ENCODE data around the gene PPP1R14C. TPM values are rescaled to one million over a fixed set of nuclear protein-coding genes. Genes with fewer than 3 reads are reported as not detected.

The PPP1R14C gene
- total and polyA plus RNA-seq, 2 of the 13 experiments (the other 11 are each of a cell fraction or from before 2014, with no cell fraction given), result not detected

GRCh38 chr6:150159757-150160156 is 16.9 kb downstream of the PPP1R14C start:
- Histone ChIP-seq H3K9me3 (ENCODE audit: low read length) (no peaks in the 10 kb centered on the region), H3K9ac (ENCODE audit: insufficient read depth, low read depth, low read length) (no peak overlapping the region), H3K27ac (ENCODE audit: extremely low read length, insufficient read depth, low read length) (no peak overlapping the region), H3K4me2 (ENCODE audit: low read depth, low read length) (no peak overlapping the region), H3K79me2 (ENCODE audit: insufficient read depth, low read length) (no peaks in the 10 kb centered on the region), H3K4me3 (replicated peaks in 1 of 3; ENCODE audit: insufficient read depth in 1 of 3, low read depth in 2 of 3, low read length in 3 of 3) (no peak overlapping the region), H3K27me3 (ENCODE audit: control insufficient read depth in 1 of 2, insufficient read depth in 2 of 2, low read length in 2 of 2) (no peaks in the 10 kb centered on the region; a peak in 1 of 5 replicates), H3K4me1 (ENCODE audit: insufficient read depth, low read length) (no peaks in the 10 kb centered on the region), H2AFZ (ENCODE audit: low read length) (no peak overlapping the region), H4K20me1 (ENCODE audit: insufficient read depth, low read length) (no peaks in the 10 kb centered on the region), H3K36me3 (replicated peaks in 1 of 2; ENCODE audit: control insufficient read depth in 1 of 2, insufficient read depth in 2 of 2, low read length in 2 of 2) (no peaks in the 10 kb centered on the region)
- TF ChIP-seq NKX3-1 (CRISPR knock-in tag; IDR thresholded peaks at IDR 0.05), result no peak
- no peak for TF ChIP-seq ZNF577 (CRISPR knock-in tag; IDR thresholded peaks at IDR 0.05; ENCODE audit: borderline replicate concordance, low read depth)
- TF ChIP-seq, protein P1, sequence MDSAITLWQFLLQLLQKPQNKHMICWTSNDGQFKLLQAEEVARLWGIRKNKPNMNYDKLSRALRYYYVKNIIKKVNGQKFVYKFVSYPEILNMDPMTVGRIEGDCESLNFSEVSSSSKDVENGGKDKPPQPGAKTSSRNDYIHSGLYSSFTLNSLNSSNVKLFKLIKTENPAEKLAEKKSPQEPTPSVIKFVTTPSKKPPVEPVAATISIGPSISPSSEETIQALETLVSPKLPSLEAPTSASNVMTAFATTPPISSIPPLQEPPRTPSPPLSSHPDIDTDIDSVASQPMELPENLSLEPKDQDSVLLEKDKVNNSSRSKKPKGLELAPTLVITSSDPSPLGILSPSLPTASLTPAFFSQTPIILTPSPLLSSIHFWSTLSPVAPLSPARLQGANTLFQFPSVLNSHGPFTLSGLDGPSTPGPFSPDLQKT (CRISPR knock-in tag; IDR thresholded peaks at IDR 0.05; ENCODE audit: borderline replicate concordance), result no peak
- peak; percentile 58; the same call in 1 of the 2 replicates for TF ChIP-seq MAFF (IDR thresholded peaks at IDR 0.05; ENCODE audit: low read depth, low read length)
- TF ChIP-seq ZNF558 (CRISPR knock-in tag; IDR thresholded peaks at IDR 0.05; ENCODE audit: borderline replicate concordance), result no peak
- peak; percentile 55 to 61 for TF ChIP-seq MAFK (conservative IDR thresholded peaks at IDR 0.05 in 1 of 2, IDR thresholded peaks at IDR 0.05 in 1 of 2; ENCODE audit: low read length in 2 of 2)
- no peak for TF ChIP-seq IRF2 (CRISPR knock-in tag; IDR thresholded peaks at IDR 0.05)
- TF ChIP-seq ZNF639 (CRISPR knock-in tag; conservative IDR thresholded peaks at IDR 0.05), result no peak
- TF ChIP-seq PLRG1 (conservative IDR thresholded peaks at IDR 0.05), result no peak
- WGBS (ENCODE audit: low lambda C conversion rate), result 22% methylated on average over 4 of the region's 4 CpGs
- FAIRE-seq (no peak), DNase-seq (ENCODE audit: low spot score) (no peak), ATAC-seq (no peak)
- in situ Hi-C loops (cut with HindIII; ENCODE audit: extremely low pct_ligation_motif_present, low pct_unique_long_range_greater_than_20kb) (no loop called here), intact Hi-C loops (cut with micrococcal nuclease; ENCODE audit: unreplicated experiment) (no loop called here)
- ChIA-PET CTCF (ENCODE audit: low intra/inter-chr PET ratio, low total read pairs) (no interaction called here), POLR2A (no interaction called here)
- BruUV-seq (replicated peaks), result no TSS peak

Measured in HepG2 (cell line).